A549 (cell line): ENCODE data around the gene RPS6KA3.

Experiments
- CTCF ChIP-seq: fragments of >200 bp; sonication (Bioruptor Twin); formaldehyde crosslinking; IDR thresholded peaks from 3 replicates; pipeline ENCODE4 v1.5.1; 2016
- EHMT2 ChIP-seq: fragments of 200-600 bp; sonication (generic); IDR thresholded peaks from 2 replicates; pipeline ENCODE4 v1.6.1; 2016; ENCODE audit warnings: antibody characterized with exemption, low read depth, mild to moderate bottlenecking, moderate library complexity
- FOSB ChIP-seq: fragments of 250-450 bp; sonication (Bioruptor Pico); IDR thresholded peaks from 2 replicates; pipeline ENCODE4 v1.5.0; 2020; ENCODE audit warnings: mild to moderate bottlenecking, moderate library complexity
- FOSL2 ChIP-seq, 2 experiments: fragments of 450-650 bp in 1 of 2; fragments of >200 bp in 1 of 2; sonication (Bioruptor Twin) in 1 of 2; formaldehyde crosslinking; IDR thresholded peaks; 2 replicates each; pipeline versions ENCODE4 v1.5.0 to v1.6.1; 2016 to 2020; ENCODE audit warnings: mild to moderate bottlenecking in 1 of 2, moderate library complexity in 1 of 2
- JUN ChIP-seq, 2 experiments: fragments of >200 bp; sonication (Bioruptor Twin); formaldehyde crosslinking; IDR thresholded peaks; 2 replicates in 1 of 2; 3 replicates in 1 of 2; pipeline ENCODE4 v1.6.1; 2016 to 2017
- MYC ChIP-seq: IDR thresholded peaks from 2 replicates; pipeline ENCODE4 v1.6.1; 2012; ENCODE audit warnings: mild to moderate bottlenecking, inconsistent platforms, low read length, improper control_type of control experiment, borderline replicate concordance
- NFE2L2 ChIP-seq: fragments of 150-350 bp; conservative IDR thresholded peaks from 2 replicates; pipeline ENCODE4 v1.6.1; 2014; ENCODE audit warnings: low read length
- POLR2A ChIP-seq: IDR thresholded peaks from 2 replicates; pipeline ENCODE4 v1.6.1; 2012; ENCODE audit warnings: mild to moderate bottlenecking, low read length
- RFX5 ChIP-seq: fragments of 450-650 bp; IDR thresholded peaks from 2 replicates; pipeline ENCODE4 v1.7.1; 2014; ENCODE audit warnings: antibody characterized with exemption, mild to moderate bottlenecking, moderate library complexity
- RNF2 ChIP-seq: fragments of 200-600 bp; sonication (generic); IDR thresholded peaks from 2 replicates; pipeline ENCODE4 v1.6.1; 2016; ENCODE audit warnings: low read depth, mild to moderate bottlenecking, antibody characterized with exemption, moderate library complexity, borderline replicate concordance
- TF ChIP-seq, protein P1 (sequence below): fragments of 450-650 bp; IDR thresholded peaks from 2 replicates; pipeline ENCODE4 v1.6.1; 2014; ENCODE audit warnings: antibody characterized with exemption

- TF ChIP-seq FOSL2 (IDR thresholded peaks at IDR 0.05): no peak
- TF ChIP-seq FOSL2 (CRISPR knock-in tag; IDR thresholded peaks at IDR 0.05): no peak
- TF ChIP-seq CTCF: no peak
- TF ChIP-seq FOSB (CRISPR knock-in tag): no peak
- no peak for TF ChIP-seq JUN (IDR thresholded peaks at IDR 0.05)
- TF ChIP-seq POLR2A: no peak
- TF ChIP-seq RFX5: no peak
- TF ChIP-seq, protein P1, sequence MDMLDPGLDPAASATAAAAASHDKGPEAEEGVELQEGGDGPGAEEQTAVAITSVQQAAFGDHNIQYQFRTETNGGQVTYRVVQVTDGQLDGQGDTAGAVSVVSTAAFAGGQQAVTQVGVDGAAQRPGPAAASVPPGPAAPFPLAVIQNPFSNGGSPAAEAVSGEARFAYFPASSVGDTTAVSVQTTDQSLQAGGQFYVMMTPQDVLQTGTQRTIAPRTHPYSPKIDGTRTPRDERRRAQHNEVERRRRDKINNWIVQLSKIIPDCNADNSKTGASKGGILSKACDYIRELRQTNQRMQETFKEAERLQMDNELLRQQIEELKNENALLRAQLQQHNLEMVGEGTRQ: no peak
- TF ChIP-seq EHMT2: no peak
- TF ChIP-seq MYC: no peak
- no peak for TF ChIP-seq NFE2L2
- no peak for TF ChIP-seq RNF2
These were observed 41.8 kb downstream of the RPS6KA3 start for GRCh38 chrX:20224814-20225487.
